Uterus (tissue), 4 donors: Measurements from ENCODE around the gene PRKACA. TPM values are rescaled to one million over a fixed set of nuclear protein-coding genes. Genes with fewer than 3 reads are reported as not detected.
A peak's percentile ranks its signal among the peaks of the same experiment; 100 is the strongest.

ENCODE experiments used
- DNase-seq, 2 donors: peaks; one replicate each; pipeline ENCODE4 v3.0.0-alpha.2; 2019 to 2020
- H3K27ac ChIP-seq, 2 donors: fragments of 200-600 bp; sonication (generic); 1 replicate in 1 of 2; 2 replicates in 1 of 2; pipeline ENCODE4 v1.5.1; 2016 to 2018
- H3K27me3 ChIP-seq, 2 donors: fragments of 200-600 bp; sonication (generic); one replicate each; pipeline ENCODE4 v1.5.1; 2018 to 2019; ENCODE audit warnings: control low read depth in 1 of 2
- H3K36me3 ChIP-seq, 2 donors: fragments of 200-600 bp; sonication (generic); one replicate each; pipeline ENCODE4 v1.5.1; 2019; ENCODE audit warnings: control low read depth in 1 of 2
- H3K4me1 ChIP-seq, 2 donors: fragments of 200-600 bp; sonication (generic); one replicate each; pipeline ENCODE4 v1.5.1; 2018 to 2019; ENCODE audit warnings: control low read depth in 1 of 2
- H3K4me3 ChIP-seq, 2 donors: fragments of 200-600 bp; sonication (generic); 1 replicate in 1 of 2; 2 replicates in 1 of 2; pipeline ENCODE4 v1.5.1; 2018 to 2019; ENCODE audit warnings: mild to moderate bottlenecking in 1 of 2
- H3K9me3 ChIP-seq, 2 donors: fragments of 200-600 bp; sonication (generic); one replicate each; pipeline ENCODE4 v1.5.1; 2019; ENCODE audit warnings: control low read depth in 1 of 2
- CTCF ChIP-seq, 4 experiments: fragments of 200-600 bp in 2 of 4; fragments of 450-650 bp in 2 of 4; sonication (generic) in 2 of 4; IDR thresholded peaks; one replicate each; pipeline ENCODE4 v1.5.1; 2016 to 2019; ENCODE audit warnings: antibody characterized with exemption in 4 of 4, mild to moderate bottlenecking in 2 of 4, moderate library complexity in 1 of 4
- POLR2A ChIP-seq, 2 donors: fragments of 450-650 bp; IDR thresholded peaks; one replicate each; pipeline ENCODE4 v1.6.1; 2016; ENCODE audit warnings: antibody characterized with exemption in 2 of 2, mild to moderate bottlenecking in 1 of 2, moderate library complexity in 1 of 2
- intact Hi-C: fragments of 100-400 bp; cut with DNase I; formaldehyde crosslinking; loops from one replicate; pipeline ENCODE4 v1.15.1; 2023; ENCODE audit warnings: low total_unique reads
- total RNA-seq, 4 donors: library from RNA; depleted of rRNA in 3 of 4; stranded (reverse); fragments of >200 nt in 3 of 4; gene quantifications; one replicate each; pipeline versions ENCODE4 v1.1.0 to v1.2.4, GENCODE V29; 2014 to 2023
- donor health status: DM: yes; HTN: yes; CAD: no.

The PRKACA gene
- total RNA-seq, 4 donors from 2014 or later = 4.9 to 135 (median 74.2) TPM

GRCh38 chr19:14089662-14090508 is 27.7 kb downstream of the PRKACA start:
- peak in 1 of 2 donors; percentile 53 for DNase-seq
- Histone ChIP-seq H3K36me3 (no peaks in the 10 kb centered on the region), H3K27ac (peak overlapping the region; percentile 90 to 91), H3K4me1 (no peaks in the 10 kb centered on the region), H3K27me3 (no peaks in the 10 kb centered on the region), H3K4me3 (peak overlapping the region; percentile 50 to 81), H3K9me3 (peaks cover 0 to 3% of the 10 kb centered on the region in 2 donors)
- peak in 2 of 4 experiments; percentile 36 to 38 for TF ChIP-seq CTCF (IDR thresholded peaks at IDR 0.05)
- TF ChIP-seq POLR2A (IDR thresholded peaks at IDR 0.05) = no peak
- intact Hi-C loops = no loop called here

- intact Hi-C loops = no loop called here
- peak overlapping the region in 1 of 2 donors; percentile 91 for H3K27ac ChIP-seq
- DNase-seq = no peak
- H3K27me3 ChIP-seq = no peaks in the 10 kb centered on the region
- H3K4me1 ChIP-seq = no peaks in the 10 kb centered on the region
- peak overlapping the region; percentile 9 to 32 for H3K4me3 ChIP-seq
- TF ChIP-seq CTCF (IDR thresholded peaks at IDR 0.05) (no peak), POLR2A (IDR thresholded peaks at IDR 0.05) (no peak)
- no peaks in the 10 kb centered on the region for H3K36me3 ChIP-seq
- peaks cover 0 to 3% of the 10 kb centered on the region in 2 donors for H3K9me3 ChIP-seq
These were observed 28.2 kb downstream of the PRKACA start for GRCh38 chr19:14089412-14089661.

GRCh38 chr19:14088634-14089411 is 28.7 kb downstream of the PRKACA start:
- Histone ChIP-seq H3K27me3 (no peaks in the 10 kb centered on the region), H3K4me1 (no peaks in the 10 kb centered on the region), H3K27ac (no peak overlapping the region), H3K9me3 (peaks cover 0 to 3% of the 10 kb centered on the region in 2 donors), H3K36me3 (no peaks in the 10 kb centered on the region), H3K4me3 (peak overlapping the region in 1 of 2 donors; percentile 32)
- TF ChIP-seq CTCF (IDR thresholded peaks at IDR 0.05) (no peak), POLR2A (IDR thresholded peaks at IDR 0.05) (no peak)
- intact Hi-C loops = no loop called here
- DNase-seq = no peak

GRCh38 chr19:14086098-14086497 is 31.5 kb downstream of the PRKACA start:
- TF ChIP-seq CTCF (IDR thresholded peaks at IDR 0.05) = no peak
- no peak for TF ChIP-seq POLR2A (IDR thresholded peaks at IDR 0.05)
- H3K27me3 ChIP-seq = no peaks in the 10 kb centered on the region
- no peaks in the 10 kb centered on the region for H3K4me1 ChIP-seq
- no peak overlapping the region for H3K4me3 ChIP-seq
- H3K9me3 ChIP-seq = no peaks in the 10 kb centered on the region
- DNase-seq = no peak
- no peaks in the 10 kb centered on the region for H3K36me3 ChIP-seq
- intact Hi-C loops = no loop called here
- H3K27ac ChIP-seq = no peak overlapping the region
